Activated naive CD4-positive, alpha-beta T cell treated with Interleukin-2 at 50 U/mL for 16 hours (primary cell): ENCODE measurements around the gene HOXB5.
A peak's percentile ranks its signal among the peaks of the same experiment; 100 is the strongest.

Experiments used
- DNase-seq: peaks from one replicate; pipeline ENCODE4 v3.0.0-alpha.2; 2020

The HOXB5 gene

DNA sequence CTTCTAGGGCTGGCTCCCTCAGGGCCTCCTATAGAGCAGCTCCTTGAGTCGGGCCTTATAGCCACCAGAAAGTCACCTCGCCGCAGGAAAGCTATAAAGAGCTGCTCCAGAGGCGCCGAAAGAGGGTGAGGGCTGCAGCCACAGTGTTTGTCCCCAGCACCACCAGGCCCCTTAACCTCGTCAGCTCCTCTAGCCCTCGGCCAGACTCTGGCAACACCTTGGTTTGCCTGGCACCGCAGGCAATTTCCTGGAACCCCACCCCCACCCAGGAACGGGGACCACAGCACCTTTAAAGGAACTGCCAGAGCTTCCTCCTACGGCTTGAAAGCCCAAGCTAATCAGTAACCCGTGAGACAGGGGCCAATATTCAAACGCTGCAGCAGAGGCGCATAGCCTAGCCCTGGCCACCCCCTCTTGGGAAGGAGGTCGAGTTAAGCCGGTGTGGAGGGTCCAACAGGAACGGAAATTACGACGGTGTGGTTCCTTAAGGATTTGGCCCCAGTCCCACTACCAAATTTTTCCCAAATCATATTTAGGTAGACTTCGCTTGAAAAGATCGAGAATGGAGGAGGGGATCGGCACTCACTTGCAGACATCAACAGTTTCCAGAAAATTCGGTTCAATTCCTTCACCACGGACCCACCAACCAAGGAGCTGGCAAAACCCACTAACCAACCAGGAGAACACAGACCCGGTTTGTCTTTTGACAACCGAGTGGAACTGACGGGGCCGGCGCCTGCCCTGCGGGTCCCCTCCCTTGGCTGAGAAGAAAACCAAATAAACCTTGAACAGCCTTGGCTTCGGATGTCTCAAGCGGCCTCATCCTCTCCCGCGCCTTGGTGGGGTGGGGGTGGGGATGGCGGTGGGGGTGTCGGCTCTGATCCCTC lies 8.2 kb upstream of the HOXB5 start:
- no peak for DNase-seq

DNA sequence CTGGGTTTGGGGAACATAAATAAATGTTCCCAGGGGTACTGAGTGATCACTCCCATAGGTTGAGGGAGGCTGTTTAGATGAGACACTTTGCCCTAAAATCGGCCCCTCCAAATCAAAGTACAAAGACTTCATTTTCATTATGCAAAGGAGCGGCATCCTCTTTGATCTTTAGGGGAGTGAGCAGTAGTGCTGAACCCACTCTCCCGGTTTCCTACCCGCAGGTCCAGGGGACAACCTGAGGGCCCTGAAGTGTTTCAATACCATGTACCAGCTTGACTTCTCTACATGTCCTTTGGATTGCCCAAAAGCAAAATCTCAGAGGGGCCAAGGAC lies 7.6 kb upstream of the HOXB5 start:
- DNase-seq = no peak

DNA sequence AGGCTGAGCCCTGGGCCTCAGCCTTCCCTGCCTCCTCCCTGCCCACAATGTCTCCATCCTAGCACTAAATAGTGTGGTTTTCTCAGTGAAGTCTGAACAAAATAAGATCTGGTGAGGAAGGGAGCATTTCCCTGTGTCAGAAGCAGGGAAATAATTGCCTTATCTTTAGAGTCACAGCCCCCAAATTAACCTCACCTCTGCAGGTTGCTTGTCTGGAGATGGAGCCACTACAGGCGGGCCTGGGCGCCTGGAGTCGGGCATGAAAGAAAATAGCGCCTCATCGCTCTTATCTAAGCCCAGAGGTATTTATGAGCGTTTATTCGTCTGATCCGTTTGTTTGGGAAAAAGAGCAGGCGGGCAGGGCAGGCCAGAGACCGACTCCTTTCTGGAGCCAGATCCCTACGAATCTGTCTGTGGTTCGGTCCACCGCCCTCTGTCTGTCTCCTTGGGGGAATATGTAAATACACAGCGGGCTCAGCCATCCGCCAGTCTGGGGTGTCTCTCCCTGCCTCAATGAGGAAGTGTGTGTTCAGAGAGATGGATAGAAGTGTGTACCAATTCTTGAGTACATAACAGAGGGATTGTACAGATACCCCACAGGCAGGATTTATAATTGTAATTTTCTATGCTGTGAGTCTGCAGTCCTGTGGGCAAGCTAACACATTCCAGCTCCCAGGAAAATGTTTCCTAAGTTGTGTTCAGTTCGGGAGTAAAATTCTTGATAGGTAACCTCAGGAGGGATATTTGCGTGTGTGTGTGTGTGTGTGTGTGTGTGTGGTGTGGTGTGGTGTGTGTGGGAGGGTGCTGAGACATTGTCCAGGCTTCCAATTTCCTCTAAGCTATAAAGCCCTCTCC lies 6.9 kb upstream of the HOXB5 start:
- DNase-seq = no peak

DNA sequence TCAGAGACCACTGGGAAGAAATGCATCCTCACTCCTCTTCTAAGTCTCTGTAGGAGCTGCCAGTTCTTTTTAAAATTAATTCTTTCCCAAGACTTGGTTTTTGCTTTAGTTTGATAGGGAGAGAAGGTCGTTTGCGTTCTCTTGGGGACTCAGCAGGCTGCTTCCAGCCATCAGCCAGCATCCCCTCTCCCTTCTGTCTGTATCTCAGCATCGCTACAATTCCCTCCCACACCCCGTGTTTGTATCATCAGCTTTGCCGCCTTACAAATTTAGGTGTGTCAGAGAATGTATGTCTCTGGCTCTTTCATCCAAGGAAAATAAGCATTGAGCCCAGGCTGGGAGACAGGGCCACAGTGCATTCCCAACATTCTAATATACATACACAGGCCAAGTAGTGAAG lies 5.8 kb upstream of the HOXB5 start:
- no peak for DNase-seq

GRCh38 chr17:48598736-48599135 lies 5.2 kb upstream of the HOXB5 start:
- DNase-seq = no peak

DNA sequence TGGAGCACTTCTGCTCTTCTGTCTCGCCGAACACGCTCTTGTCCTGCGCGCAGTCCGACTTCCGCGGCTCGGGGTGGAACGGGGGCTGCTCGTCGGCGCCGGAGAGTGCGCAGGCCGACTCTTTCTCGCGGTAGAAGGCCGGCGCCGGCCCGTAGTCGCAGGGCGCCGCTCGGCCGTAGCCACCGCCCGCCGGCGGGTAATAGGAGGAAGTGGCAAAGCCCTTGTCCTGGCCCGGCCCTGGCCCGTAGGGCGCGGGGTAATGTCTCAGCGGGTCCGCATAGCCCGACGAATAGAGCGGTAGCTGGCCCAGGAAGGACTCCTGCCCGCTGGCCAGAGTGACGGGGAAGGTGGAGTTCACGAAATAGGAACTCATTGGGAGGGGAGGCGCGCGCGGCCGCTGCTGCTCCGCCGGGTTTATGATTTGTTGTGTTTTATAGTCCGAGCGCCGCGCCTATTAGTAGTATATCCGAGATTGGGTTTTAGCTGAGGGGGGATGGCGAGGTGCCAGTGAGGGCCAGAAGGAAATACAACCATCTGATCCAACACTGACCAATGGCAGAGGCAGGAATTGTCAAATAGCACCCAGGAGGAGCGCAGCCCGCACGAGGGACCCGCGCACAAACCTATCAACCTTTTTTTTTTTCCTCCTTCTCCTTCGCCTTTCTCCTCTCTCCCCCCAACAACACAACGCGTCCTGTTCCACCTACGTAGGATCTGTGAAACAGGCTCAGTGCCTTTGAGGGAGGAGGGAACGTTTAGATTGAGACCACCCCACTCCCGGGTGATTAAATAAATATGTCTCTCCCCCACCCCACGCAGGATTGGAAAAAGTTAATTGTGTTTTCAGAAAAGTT lies 4.4 kb upstream of the HOXB5 start:
- DNase-seq = peak; percentile 42

GRCh38 chr17:48597528-48597777 lies 3.9 kb upstream of the HOXB5 start:
- no peak for DNase-seq

DNA sequence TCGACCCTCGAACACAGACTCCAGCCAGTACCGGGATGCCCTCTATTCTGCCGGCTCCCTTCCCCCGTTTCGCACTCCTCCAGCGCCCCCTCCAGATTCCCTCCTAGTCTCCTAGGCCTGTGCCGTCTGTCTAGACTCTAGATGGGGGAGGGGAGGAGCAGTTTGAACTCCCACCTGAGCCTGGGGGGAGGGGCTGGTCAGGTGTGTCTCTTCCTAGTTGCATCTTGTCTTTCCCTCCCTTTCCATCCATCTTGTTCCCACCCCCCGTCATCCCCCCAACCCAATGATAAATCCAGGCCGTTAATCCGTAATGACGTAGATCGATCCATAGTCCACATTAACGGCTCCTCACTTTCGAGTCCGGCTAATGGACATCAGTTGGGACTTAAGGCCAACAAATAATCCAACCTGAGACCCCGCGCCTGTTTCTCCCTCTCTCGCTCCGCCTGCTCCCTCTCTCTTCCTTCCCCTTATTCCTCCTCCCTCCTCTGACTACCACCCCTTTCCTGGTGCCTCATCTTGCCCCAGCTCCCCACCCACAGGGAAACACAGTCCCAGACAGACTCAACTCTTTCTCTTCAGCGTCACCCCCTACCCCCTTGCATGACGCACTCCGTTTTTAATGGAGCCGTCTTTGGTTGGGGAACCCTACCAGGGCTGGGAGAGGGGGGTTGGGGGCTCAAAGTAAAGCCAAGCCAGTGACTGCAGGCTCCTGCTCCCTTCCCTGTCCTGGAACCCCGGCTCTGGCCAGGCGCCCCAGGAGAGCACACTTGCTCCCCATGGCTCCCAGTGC lies 3.4 kb upstream of the HOXB5 start:
- no peak for DNase-seq

DNA sequence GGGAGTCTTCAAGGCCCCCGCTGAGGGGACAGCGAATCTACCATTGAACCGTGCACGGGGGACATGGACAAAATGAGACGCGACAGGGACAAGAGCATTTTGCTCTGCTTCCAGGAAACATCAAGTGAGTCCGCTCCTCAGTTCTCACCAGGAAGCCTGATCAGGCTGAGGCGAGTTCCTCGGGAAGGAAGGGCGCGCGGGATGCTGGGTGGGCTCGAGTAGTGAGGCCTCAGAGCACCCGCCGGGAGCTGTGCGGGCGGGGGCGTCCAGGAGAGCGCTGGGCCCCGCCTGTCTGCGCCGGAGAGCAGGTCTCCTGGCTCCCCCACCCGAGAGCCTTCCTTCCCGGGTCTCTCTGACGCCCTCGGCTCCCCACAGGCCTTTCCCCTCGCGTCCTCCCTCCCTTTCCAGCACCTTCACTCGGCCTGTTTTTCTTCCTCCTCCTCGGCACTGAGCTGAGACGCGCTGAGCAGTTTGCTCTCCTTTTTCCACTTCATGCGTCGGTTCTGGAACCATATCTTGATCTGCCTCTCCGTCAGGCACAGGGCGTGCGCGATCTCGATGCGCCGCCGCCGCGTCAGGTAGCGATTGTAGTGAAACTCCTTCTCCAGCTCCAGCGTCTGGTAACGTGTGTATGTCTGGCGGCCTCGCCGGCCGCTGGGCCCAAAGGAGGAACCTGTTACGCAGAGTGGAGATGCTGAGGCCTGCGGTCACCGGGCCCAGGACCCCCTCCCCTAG lies 2.6 kb upstream of the HOXB5 start:
- peak; percentile 49 for DNase-seq

GRCh38 chr17:48595278-48595999 lies 1.9 kb upstream of the HOXB5 start:
- DNase-seq = no peak

DNA sequence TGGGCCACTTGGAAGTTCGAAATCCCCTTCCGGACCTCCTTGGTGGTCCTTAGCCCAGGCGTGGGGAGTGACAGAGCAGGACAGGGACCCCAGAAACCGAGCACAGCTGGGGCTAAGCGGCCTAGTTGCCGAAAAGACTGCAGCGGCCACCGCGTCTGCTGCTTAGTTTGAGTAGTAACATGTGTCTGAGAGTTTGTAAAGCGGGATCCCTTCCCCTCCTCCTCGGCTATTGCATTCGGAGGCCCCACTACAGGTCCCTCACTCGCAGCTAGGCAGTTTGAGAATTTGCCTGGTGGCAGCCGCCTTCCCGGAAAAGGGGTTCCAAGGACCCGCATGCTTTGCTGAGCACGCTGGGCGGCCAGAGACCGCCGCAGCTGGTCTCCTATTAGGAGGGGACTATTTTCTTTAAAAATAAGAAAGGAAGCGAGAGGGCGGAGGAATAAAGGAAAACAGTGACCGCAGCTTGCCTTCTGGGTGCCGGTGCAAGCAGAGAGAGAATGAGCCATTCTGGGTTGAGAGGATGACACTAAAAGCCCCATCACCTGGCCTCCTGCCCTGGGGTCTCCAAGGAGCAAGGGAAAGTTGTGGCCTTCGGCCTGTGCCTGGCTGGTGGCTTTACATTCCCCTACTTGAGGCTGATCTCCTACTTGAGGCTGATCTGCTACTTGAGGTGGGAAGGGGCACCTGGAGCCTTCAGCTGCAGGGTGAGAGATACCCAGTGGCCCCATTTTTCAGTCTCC lies 1.1 kb upstream of the HOXB5 start:
- DNase-seq = no peak

- DNase-seq = peak; percentile 85
These were observed 410 bp upstream of the HOXB5 start for GRCh38 chr17:48593840-48594537.

DNA sequence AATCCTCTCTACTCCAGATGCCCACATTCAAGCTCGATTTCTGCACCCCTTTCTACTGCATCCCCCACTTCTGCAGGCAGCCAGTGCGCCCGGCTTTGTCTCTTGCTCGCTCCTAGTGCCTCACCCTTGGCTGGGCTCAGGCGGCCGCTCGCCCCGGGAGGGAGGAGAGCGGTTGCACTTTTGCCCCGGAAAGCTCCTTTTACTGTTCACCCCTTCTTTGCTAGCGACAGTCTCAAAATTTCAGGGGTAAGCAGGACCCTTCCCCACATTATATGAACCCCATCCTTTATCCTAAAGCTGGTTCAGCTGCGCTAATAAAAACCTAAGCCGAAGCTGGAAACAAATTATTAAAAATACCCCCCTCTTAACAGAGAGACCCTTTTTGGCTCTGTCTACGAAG lies 1.0 kb downstream of the HOXB5 start:
- no peak for DNase-seq

GRCh38 chr17:48592057-48592514 lies 1.5 kb downstream of the HOXB5 start:
- DNase-seq = no peak

GRCh38 chr17:48591255-48592056 lies 2.1 kb downstream of the HOXB5 start:
- DNase-seq = no peak

GRCh38 chr17:48590607-48591161 lies 2.9 kb downstream of the HOXB5 start:
- DNase-seq = no peak

DNA sequence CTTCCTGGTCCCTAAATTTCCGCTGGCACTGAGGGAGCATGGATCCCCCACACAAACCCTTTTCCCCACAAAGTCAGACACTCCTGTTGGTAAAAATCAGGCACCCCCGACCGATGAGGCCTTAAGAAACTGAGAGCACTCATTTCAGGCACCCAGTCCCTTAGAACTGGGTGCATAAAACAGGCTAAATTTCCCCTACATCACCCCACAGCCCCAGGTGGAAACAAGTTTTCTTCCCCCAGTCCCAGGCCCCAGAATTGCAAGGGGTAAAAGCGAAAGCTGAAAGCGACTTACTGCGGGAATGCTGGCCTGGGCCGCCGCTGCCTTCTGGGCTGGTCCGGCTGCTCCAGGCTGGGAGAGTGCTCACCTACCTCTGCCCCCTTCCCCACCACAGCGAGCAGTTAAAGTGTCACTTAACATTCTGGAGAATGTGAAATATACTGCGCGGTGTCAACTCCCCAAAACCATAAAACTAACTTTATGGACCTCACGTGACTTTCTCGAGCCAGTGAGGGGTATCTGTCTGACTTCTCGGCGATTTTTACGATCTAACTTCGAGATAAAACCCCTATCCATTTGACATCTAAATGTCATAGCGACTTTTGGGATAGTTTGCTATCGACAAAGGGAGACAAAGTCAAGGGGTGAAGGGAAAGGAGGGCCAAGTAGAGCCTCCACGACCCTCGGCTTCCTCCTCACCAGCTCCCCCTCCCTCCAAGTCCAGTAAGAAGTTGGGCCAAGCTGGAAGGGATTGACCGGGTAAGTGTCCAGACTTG lies 3.6 kb downstream of the HOXB5 start, which contains the start of gene HOXB3:
HOXB3 (minus strand) TSS at position 411 of the 776 bp plus-strand sequence. CDS start 37,767 bp downstream, outside the sequence.
- no peak for DNase-seq
